Kidney glomerular epithelial cell (primary cell): Measurements from ENCODE around the gene EPB41L1.

ENCODE experiments used
- DNase-seq: peaks from one replicate; lab custom pipeline; 2025; lab: John Stamatoyannopoulos, UW

Gene EPB41L1

DNA sequence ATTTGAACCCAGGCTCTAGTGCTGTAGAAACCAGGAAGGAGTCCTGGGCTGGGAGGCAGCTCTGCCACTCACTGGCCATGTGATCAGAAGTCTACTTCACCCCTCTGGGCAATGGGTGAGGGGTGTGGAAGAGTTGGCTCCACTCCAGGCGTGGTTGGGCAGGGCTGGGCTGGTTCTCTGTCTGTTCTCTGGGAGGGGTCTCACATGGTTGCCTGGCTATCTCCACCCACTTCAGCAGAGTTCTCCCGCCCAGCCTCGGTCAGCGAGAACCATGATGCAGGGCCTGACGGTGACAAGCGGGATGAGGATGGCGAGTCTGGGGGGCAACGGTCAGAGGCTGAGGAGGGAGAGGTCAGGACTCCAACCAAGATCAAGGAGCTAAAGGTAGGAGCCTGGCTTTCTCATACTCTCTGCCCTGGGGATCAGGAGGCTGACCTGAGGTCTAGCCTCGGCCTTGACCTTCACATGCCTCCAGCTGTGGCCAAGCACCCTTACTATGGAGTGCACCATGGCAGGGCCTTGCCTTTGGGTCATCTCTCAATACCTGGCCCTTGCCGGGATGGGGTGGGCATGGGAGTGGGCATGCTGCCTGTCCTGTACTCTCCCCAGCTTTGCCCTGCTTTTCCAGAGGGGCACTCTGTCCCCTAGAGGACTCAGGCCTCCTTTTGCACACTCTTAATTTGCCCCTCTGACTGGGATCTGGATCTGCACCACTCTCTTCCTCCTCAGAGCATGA lies 39.6 kb downstream of the EPB41L1 start:
- no peak for DNase-seq

DNA sequence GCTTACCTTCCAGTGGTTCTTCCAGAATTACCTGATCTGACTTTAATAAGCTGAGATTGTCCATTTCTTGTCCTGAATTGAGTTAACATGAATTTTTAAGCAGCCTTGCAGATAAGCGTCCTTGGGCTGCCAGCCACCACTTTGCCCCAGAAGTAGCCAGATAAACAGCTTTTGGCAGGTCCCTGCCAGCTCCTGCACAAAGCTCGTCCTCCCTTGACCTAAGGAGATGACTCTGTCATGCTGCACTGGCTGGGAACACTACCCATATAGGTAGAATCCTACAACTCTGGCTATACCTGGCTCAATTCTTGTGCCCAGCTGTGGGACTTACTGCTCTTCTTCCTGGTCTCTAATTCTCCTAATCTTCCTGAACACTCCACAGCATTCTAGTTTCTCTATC lies 42.1 kb downstream of the EPB41L1 start:
- no peak for DNase-seq

DNA sequence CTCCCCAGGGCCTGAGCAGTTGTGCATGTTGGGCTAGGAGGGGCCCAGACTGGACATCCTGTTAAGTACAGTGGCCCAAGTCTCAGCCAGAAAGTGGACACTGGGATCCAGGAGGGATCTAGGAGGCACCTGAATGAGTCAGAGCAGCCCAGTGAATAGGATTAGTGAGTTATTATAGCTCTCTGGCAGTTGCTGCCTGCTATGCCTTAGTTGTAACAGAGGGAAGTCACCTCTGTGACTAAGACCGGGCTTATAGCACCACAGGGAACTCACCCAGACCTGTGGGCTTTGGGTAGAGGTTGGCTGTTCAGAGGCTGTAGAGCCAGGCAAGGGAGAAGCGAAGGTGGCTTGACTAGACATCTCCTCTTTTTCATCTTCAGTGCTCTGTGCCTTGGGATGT lies 42.7 kb downstream of the EPB41L1 start:
- DNase-seq: no peak

DNA sequence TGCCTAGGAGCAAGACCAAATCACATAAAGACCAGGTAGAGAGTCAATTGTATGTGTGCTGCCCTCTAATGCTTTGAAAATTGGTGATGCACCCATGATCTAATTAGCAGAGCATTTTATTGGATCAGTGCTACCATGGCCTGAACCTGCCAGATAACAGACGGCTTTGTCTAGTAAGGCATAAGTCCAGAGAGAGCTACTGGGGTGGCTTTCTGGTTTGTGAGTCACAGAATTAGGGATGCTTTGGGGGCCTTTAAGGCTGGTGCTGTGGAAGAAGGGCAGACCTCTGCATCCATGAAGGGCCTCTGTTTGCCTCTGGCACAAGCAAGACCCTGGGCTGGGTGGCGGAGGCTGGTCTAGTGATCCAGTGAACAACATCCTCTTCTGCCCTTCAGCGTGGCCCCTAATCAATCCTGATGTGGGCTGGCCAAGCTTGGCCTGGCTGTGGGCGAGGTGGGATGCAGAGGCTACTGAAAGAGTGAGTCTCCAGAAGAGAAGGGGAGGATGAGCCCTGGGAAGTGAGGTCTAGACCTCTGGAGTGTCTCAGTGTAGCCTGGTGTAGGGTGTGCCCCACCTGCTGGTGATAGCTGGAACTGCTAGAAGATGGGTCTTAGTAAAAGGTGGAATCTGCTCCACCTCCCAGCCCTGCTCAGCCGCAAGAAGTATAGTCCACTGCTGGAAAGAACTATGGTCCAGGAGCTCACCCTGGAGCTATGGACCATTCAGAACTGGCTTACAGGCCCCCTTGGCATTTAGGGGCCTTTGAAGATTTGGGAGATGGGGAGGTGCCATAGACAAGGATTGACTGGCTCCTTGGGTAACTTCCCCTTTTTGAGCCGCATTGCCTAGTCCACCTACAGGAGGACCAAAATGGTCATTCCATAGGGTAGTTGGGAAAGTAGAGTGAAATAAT lies 45.1 kb downstream of the EPB41L1 start:
- peak; percentile 68 for DNase-seq

DNA sequence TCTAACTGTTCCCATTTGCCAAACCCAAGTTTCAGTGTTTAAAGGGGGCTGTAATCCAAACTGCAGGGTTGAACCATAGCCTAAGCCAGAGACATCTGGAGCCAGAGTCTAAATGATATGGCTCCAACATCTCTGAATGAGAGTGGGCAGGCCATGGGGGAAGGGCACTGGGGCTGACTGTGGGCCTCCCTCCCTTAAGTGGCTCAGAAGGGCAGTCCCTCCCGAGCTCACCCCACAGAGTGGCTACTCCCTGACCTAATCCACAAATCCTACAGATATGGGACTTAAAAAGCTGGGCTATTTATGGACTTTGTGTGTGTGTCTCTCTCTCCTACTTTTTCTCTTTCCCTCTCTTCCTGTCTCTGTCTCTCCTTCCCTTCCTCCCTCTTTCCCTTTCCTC lies 45.9 kb downstream of the EPB41L1 start:
- no peak for DNase-seq

DNA sequence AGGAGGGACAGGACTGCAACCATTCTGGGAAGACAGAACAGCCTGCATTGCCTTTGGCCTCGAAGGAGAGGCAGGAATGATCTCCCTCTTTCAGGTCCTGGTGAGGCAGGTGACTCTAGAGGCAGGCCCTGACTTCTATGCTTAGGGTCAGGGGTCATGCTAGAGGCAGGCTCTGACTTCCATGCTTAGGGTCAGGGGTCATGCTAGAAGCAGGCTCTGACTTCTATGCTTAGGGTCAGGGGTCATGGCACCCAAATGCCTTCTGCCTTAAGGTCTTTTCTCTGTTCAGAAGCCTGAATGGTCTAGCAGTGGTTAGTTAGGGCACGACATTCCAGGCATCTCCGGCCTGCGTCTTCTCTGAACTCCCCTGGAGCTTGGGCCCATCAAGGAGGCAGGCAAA lies 46.7 kb downstream of the EPB41L1 start:
- no peak for DNase-seq

DNA sequence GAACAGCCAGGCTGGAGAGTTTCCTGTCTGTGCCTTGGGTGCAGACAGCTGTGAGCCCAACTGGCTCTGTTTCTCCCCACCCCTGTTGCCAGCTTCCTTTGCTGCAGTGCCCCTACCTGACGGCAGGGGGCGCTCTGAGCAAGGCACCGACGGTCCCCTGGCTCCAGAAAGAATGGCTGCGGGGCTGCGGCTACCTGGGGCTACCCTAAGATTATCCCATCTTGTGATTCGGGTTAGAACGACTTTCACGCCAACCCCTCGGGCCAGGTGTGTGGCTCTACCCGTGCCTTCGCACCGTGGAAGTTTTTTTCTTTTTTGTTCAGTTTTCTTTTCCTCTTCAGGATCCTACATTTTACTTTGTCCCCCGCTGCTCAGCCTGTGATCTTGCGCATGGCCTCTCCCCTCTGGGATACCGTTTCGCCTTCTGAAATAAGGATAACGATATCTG lies 48.4 kb downstream of the EPB41L1 start:
- DNase-seq: peak; percentile 22

DNA sequence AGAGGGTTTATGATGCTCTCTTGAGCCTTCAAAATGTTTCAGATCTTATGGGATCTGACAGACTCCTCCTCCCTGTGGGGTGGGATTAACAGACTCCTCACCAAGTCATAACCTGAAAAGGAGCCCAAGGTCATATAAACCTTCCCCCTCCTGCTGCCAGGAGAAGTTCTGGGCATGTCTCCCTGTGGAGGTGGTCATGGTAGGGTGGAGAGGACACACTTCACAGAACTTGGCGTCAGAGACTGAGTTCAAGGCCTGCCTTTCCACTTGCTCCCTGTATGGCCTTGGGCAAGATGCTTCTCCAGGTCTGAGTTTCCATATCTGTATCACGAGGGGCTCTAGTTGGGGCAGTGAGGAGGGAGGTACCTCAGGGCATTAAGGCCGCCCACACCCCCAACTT lies 49.3 kb downstream of the EPB41L1 start:
- no peak for DNase-seq

DNA sequence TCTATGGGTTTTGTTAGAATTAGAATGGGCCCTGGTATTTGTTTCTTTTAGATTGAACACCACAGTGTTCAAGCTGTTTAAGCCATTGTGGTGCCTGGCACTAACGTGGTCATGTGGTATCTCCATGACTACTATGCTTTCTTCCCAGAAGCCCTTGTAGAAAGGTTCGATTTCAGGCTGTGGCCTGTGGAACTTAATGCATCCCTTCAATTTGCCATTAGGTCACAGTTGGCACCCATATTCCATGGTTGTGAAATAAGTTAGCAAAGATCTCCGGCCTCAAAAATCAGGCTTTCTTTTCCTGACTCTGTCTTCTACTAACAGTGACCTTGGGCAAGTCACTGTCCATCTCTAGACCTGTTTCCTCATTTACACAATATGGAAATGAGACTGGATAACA lies 50.5 kb downstream of the EPB41L1 start:
- no peak for DNase-seq

DNA sequence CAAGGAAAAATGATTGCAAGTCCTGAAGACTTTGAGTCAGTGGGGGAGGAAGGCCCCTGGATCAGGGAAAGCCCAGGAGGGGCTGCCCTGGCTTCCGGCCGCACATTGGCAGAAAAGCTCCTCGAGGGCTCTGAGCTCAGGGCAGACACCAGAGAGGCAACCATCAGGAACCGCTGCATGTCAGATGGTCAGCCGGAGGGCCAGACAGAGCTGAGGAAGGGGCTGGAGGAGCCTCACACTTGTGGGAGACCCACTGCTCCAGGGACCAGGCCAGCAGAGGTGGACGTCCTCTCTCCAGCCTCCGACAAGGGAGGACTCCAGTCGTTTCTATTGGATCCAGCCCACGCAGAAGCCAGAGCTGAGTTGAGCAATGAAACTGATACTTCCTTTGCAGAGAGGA lies 51.5 kb downstream of the EPB41L1 start:
- no peak for DNase-seq

DNA sequence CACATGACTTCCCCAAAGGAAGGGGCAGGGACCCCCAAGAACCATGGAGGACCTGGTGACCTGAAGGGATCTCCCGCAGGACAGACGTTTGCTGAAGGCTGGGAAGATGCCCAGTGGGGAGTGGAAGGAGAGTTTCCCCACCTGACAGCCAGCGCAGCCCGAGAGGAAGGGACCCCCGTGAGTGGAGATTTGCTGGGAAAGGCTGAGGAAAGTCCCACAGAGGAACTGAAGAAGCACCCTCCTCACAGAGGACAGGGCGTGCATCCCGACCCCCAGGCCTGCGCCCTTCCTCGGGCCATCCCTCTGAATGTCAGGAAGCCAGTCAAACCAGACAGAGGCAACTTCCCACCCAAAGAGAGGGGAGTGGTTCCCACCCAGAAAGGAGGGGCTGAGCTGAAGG lies 52.1 kb downstream of the EPB41L1 start:
- DNase-seq: no peak

DNA sequence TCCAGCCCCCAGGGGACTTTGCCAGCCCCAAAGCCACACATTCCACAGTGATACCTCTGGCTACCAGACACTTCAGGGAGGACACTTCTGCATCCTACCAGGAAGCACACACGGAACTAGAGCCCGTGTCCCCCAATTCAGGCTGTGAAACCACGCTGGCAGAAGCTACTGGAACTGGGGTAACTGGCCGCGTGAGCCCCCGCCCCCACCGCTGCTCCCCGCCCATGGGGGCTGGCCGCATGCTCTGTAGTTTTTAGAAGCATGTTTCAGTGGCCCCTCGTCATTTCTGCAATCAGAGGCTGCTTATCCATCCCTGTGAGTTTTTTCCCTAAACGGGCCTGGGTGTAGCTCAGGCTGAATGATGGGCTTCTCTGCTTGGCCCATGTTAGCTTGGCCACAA lies 53.1 kb downstream of the EPB41L1 start:
- no peak for DNase-seq

DNA sequence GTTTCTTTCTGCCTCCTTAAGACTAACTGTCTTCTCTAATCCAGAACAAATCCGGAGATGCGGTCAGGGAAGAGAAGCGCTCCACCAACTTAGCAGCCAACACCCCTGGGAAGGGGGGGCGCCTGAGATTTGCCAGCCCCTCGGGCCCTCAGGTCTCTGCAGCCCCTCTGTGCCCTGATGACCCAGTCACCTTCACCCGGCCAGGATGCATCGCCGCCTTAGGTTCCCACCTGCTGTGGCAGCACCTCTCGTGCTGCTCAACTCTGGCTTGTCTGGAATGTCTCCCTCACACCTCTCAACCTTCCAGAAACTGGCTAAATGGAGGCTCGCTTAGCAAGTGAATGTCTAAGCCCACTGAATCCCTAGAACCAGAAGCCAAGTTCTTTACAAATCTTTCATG lies 53.7 kb downstream of the EPB41L1 start:
- DNase-seq: no peak

DNA sequence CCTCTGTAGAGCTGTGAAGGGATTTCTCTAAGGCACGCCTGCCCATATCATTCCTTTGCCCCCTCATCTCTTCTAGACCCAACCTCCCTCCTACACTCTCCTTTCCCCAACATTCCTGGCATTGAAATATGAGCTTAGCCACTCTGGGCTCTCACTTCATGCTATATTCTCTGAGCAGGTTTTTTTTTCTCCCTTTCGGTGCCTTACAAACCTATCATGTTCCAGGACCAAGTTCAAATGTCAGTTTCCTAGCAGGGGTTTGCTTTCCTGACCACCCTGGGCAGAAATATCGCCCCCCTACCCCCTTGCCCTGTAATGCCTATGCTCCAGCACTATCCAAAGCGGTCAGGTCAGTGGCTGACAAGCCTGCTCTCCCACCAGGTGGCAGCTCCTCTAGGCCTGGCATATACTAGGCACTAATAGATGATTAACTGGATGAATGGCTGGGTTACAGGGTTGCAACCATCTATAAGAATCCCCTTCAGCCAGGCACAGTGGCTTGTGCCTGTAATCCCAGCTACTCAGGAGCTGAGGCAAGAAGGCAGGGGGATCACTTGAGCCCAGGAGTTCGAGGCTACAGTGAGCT lies 56.0 kb downstream of the EPB41L1 start:
- no peak for DNase-seq

DNA sequence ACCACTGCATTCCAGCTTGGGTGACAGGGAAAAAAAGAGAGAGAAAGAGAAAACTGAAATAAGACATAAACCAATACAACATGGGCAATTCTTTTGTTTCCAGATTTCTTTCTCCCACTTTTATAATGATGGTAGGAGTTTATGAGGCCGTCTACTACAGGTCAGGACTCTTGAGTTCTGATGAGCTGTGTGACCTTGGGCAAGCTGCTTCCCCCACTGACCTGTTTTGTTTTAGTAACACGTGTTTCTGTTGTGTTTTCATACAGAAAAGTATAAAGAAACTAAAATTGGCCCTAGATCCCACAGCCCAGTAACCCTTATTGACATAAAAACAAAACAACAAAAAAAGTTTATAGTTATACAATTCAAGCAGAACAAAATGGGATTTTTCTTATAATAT lies 58.8 kb downstream of the EPB41L1 start:
- no peak for DNase-seq

DNA sequence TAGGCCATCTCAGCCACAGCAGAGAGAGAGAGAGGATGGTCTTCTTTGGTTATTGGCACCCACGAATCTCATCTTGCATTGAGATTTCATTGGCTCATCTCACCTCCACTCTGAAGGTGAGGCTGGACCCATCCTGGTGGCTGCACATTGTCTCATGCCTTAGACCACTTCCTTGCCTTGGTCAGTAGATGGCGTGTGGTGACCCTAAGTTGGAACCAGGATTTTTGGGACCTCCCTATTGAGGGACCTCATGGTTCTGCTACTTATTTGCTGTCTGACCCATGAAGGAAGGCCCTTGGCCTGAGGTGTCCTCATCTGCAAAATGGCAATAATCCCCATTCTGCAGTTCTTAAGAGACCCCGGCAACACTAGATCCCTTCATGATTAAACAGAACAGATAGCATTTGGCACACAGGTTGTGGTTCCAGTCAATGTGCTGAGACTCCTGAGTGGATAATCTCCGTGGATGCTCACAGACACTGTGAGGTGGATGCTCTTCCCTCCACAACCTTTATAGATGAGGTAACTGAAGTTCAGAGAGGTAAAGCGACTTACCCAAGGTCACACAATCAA lies 60.2 kb downstream of the EPB41L1 start:
- no peak for DNase-seq

DNA sequence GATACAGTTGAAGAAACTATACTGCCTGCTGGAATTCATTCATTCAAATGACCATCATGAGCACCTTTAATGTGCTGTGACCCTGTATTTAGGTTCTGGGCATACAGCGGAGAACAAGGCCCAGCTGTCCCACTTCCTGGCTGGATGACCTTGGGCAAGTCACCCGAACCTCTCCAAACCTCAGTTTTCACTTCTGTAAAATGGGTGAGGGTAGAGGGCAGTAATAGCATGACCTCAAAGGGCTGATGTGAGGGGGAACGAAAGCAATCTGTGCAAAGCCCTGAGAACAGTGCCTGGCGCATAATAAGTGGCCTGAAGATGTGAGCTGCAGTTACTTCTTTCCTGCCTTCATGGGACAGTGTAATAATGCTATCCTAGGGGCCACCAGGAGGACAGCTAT lies 61.2 kb downstream of the EPB41L1 start:
- DNase-seq: no peak

DNA sequence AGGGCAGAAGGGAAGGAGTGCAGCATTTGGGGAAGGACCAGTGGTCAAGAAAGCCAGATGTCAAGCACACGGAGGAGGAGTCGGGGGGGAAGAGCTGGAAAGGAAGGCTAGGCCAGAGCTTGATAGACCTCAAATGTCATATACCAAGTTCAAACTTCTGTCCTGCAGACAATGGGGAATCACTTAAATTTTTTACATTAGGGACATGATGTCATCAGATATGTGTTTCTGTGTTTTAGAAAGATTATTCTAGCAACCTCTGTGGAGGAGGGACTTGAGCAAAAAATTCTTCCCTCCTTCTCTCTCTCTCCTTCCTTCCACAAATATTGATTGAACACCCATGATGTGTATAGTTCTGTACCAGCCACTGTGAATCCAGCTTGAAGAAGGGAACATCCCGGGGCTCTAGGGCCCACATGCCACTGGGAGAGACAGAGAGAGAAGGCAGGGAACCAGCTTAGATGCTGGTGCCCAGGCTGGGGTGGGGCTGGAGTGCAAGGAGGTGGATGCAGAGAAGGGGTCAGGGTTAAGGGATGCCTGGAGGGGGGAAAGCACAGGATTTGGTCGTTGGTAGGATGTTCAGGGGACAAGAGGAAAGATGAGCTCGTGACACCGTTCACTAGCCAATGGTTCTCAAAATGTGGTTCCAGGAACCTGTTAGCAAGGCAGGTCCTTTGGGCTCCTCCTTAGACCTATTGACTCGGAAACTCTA lies 61.9 kb downstream of the EPB41L1 start:
- DNase-seq: no peak

DNA sequence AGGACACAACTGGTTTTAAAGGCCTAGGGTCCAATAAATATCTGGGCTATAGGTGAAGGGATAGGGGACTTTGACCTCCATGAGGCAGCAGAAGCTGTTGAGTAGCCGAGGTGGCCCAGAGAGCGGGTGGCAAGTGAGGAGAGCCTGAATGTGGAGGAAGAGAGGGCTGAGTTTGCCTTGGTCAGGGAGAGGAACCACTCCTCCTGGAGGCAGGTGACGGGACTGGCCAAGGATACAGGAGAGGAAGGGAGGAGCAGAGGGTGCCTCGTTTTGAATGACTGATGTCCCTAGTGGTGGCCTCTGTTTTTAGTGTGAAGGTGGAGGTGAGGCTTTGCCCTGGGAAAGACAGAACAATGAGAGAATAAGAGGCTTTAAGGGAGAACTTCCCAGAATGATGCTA lies 62.7 kb downstream of the EPB41L1 start:
- no peak for DNase-seq

DNA sequence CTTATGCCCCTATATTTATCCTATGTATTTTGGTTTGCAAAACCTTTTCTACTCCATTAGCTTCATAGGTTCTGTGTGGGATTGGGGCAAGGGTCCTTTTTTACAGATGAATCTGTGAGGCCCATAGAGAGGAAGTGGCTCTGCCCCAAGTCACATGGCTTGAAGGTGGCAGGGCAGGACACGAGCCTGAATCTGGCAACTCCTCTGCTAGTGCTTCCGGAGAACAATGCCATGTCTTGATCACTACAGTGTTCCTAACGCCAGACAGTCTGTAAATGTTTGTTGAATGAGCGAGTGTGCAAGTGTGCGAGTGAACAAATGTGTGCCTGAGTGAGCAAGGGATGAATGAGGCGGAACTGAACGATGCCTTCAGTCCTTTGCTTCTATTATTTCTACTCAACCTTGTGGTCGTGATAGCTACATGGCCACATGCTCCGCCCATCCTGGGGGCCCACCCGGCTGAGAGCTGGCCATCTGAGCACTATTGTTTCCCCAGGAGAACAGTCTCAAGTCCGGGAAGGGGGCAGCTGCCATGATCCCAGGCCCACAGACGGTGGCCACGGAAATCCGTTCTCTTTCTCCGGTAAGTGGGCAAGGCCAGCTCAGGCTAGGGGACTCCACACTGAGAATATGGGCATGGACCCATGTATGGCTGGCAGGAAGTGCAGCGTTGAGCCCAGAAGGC lies 64.0 kb downstream of the EPB41L1 start:
- DNase-seq: no peak

DNA sequence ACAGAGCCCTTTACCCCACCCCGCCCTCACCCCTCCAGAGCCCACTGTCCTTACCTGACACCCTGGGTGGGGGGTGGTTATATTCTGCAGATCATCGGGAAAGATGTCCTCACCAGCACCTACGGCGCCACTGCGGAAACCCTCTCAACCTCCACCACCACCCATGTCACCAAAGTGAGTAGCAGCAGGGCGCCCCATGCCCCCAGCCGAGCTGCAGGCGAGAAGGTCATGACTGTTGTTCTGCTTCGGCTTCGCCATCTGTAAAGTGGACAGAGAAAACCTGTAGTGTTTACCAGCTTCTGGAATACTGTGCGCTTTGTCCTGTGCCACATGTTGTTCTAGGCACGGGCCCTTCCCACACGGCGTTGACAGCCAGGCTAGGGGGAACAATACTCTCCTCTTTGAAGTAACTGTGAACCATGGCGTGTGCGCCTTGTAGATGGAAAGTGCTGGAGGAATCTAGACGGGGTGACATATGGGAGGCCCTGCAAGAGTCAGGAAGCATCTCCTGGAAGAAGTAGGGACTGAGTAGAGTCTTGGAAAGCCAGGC lies 65.2 kb downstream of the EPB41L1 start:
- no peak for DNase-seq
